Smooth muscle cell (in vitro differentiated cells): Measurements from ENCODE around the gene KIAA0232. TPM values are rescaled to one million over a fixed set of nuclear protein-coding genes. Genes with fewer than 3 reads are reported as not detected.

Experiments used
- DNase-seq: peaks from one replicate; lab custom pipeline; 2025; ENCODE audit not compliant: unreplicated experiment; lab: John Stamatoyannopoulos, UW
- H2AFZ ChIP-seq: fragments of 200-600 bp; sonication (generic); 2 replicates; pipeline ENCODE4 v1.6.0; 2016; ENCODE audit warnings: antibody characterized with exemption, low read depth, mild to moderate bottlenecking
- H3F3A ChIP-seq: fragments of 200-600 bp; sonication (generic); 2 replicates; pipeline ENCODE4 v1.6.0; 2017; ENCODE audit warnings: antibody characterized with exemption, low read depth
- H3K27ac ChIP-seq: fragments of 200-600 bp; sonication (generic); 2 replicates; pipeline ENCODE4 v1.5.1; 2016; ENCODE audit warnings: low read depth, mild to moderate bottlenecking
- H3K27me3 ChIP-seq: fragments of 200-600 bp; sonication (generic); 2 replicates; pipeline ENCODE4 v1.6.1; 2016; ENCODE audit warnings: low read depth, mild to moderate bottlenecking
- H3K36me3 ChIP-seq: fragments of 200-600 bp; sonication (generic); 2 replicates; pipeline ENCODE4 v1.5.1; 2016; ENCODE audit warnings: low read depth
- H3K4me1 ChIP-seq: fragments of 200-600 bp; sonication (generic); 2 replicates; pipeline ENCODE4 v1.5.1; 2016; ENCODE audit warnings: low read depth
- H3K4me2 ChIP-seq: fragments of 200-600 bp; sonication (generic); 2 replicates; pipeline ENCODE4 v1.6.0; 2016; ENCODE audit warnings: mild to moderate bottlenecking
- H3K4me3 ChIP-seq: fragments of 200-600 bp; sonication (generic); 2 replicates; pipeline ENCODE4 v1.5.1; 2016; ENCODE audit warnings: mild to moderate bottlenecking
- H3K79me2 ChIP-seq: fragments of 200-600 bp; sonication (generic); 2 replicates; pipeline ENCODE4 v1.6.0; 2016; ENCODE audit warnings: low read depth, mild to moderate bottlenecking
- H3K9ac ChIP-seq: fragments of 200-600 bp; sonication (generic); 2 replicates; pipeline ENCODE4 v1.6.0; 2016; ENCODE audit warnings: low read depth
- H3K9me3 ChIP-seq: fragments of 200-600 bp; sonication (generic); replicated peaks from 2 replicates; pipeline ENCODE4 v1.5.1; 2016; ENCODE audit warnings: low read depth
- H4K20me1 ChIP-seq: fragments of 200-600 bp; sonication (generic); 2 replicates; pipeline ENCODE4 v1.6.0; 2016; ENCODE audit warnings: low read depth
- CTCF ChIP-seq: fragments of 200-600 bp; sonication (generic); IDR thresholded peaks from 2 replicates; pipeline ENCODE4 v1.5.1; 2017; ENCODE audit warnings: borderline replicate concordance, mild to moderate bottlenecking, antibody characterized with exemption; ENCODE audit not compliant: insufficient read depth, poor library complexity, severe bottlenecking
- whole genome bisulfite sequencing: methylation state at CpG from one replicate; pipeline ENCODE4 v1.1.7; 2016; ENCODE audit warnings: low lambda C conversion rate; 5-methylcytosine and 5-hydroxymethylcytosine counted together
- polyA plus RNA-seq: library from polyadenylated mRNA; unstranded; fragments of >200 nt; fragmentation: Nextera tagmentation; extraction: Ambion mirVana; gene quantifications from 2 replicates; pipeline ENCODE4 v1.2.1, GENCODE V29; 2016
- total RNA-seq: library from RNA; depleted of rRNA; stranded (reverse); fragments of >200 nt; gene quantifications from 2 replicates; pipeline ENCODE4 v1.2.3, GENCODE V29; 2014

Gene KIAA0232
- total and polyA plus RNA-seq, 2 experiments from 2014 or later: 8.4 to 16.6 TPM

GRCh38 chr4:6900181-6900812 lies 117.8 kb downstream of the KIAA0232 start:
- Histone ChIP-seq H3K9ac (no peak overlapping the region), H3F3A (no peaks in the 10 kb centered on the region), H3K4me1 (no peaks in the 10 kb centered on the region), H3K4me2 (no peak overlapping the region), H3K27ac (no peak overlapping the region), H3K36me3 (no peaks in the 10 kb centered on the region), H3K4me3 (no peak overlapping the region), H3K79me2 (no peaks in the 10 kb centered on the region), H2AFZ (no peak overlapping the region), H3K27me3 (no peaks in the 10 kb centered on the region), H3K9me3 (no peaks in the 10 kb centered on the region), H4K20me1 (no peaks in the 10 kb centered on the region)
- WGBS: 94% methylated on average over 10 of the region's 10 CpGs
- no peak for DNase-seq
- TF ChIP-seq CTCF: no peak

GRCh38 chr4:6900956-6901355 lies 118.4 kb downstream of the KIAA0232 start:
- H3K79me2 ChIP-seq: no peaks in the 10 kb centered on the region
- no peak overlapping the region for H3K9ac ChIP-seq
- H3K27me3 ChIP-seq: no peaks in the 10 kb centered on the region
- peak overlapping the region; percentile 51 for H3K4me2 ChIP-seq
- 72% methylated on average over 12 of the region's 12 CpGs for WGBS
- H3K4me1 ChIP-seq: no peaks in the 10 kb centered on the region
- H3K36me3 ChIP-seq: no peaks in the 10 kb centered on the region
- no peak overlapping the region for H3K4me3 ChIP-seq
- DNase-seq: no peak
- H3K9me3 ChIP-seq: no peaks in the 10 kb centered on the region
- no peak overlapping the region for H3K27ac ChIP-seq
- H3F3A ChIP-seq: no peaks in the 10 kb centered on the region
- H4K20me1 ChIP-seq: no peaks in the 10 kb centered on the region
- H2AFZ ChIP-seq: peak overlapping the region; percentile 18
- no peak for TF ChIP-seq CTCF

GRCh38 chr4:6901669-6902317 lies 119.3 kb downstream of the KIAA0232 start:
- no peak for TF ChIP-seq CTCF
- H3K9me3 ChIP-seq: no peaks in the 10 kb centered on the region
- no peaks in the 10 kb centered on the region for H3K79me2 ChIP-seq
- no peak for DNase-seq
- no peak overlapping the region for H2AFZ ChIP-seq
- H3K4me3 ChIP-seq: no peak overlapping the region
- no peak overlapping the region for H3K4me2 ChIP-seq
- no peak overlapping the region for H3K9ac ChIP-seq
- no peaks in the 10 kb centered on the region for H3K4me1 ChIP-seq
- no peaks in the 10 kb centered on the region for H3K36me3 ChIP-seq
- H4K20me1 ChIP-seq: no peaks in the 10 kb centered on the region
- H3K27ac ChIP-seq: no peak overlapping the region
- no peaks in the 10 kb centered on the region for H3K27me3 ChIP-seq
- H3F3A ChIP-seq: no peaks in the 10 kb centered on the region
- 91% methylated on average over 18 of the region's 24 CpGs for WGBS
